Peyer's patch (tissue), 4 donors: ENCODE data around the gene PCBD2. TPM values are rescaled to one million over a fixed set of nuclear protein-coding genes. Genes with fewer than 3 reads are reported as not detected.
"Not testable (repeated sequence)": the region's sequence is repeated elsewhere in the genome, so short reads cannot be mapped to it uniquely, and the experiment has no call there.

ENCODE experiments used
- DNase-seq, 3 donors: peaks; one replicate each; pipeline ENCODE4 v3.0.0-alpha.2; 2017 to 2019
- H3K27ac ChIP-seq, 4 donors: fragments of 200-600 bp; sonication (generic); one replicate each; pipeline ENCODE4 v1.5.1; 2016 to 2019
- H3K27me3 ChIP-seq, 2 donors: fragments of 200-600 bp; sonication (generic); one replicate each; pipeline ENCODE4 v1.5.1; 2019
- H3K36me3 ChIP-seq, 3 donors: fragments of 200-600 bp; sonication (generic); one replicate each; pipeline ENCODE4 v1.5.1; 2016 to 2019
- H3K4me1 ChIP-seq, 4 donors: fragments of 200-600 bp; sonication (generic); one replicate each; pipeline ENCODE4 v1.5.1; 2016 to 2019
- H3K4me3 ChIP-seq, 4 donors: fragments of 200-600 bp; sonication (generic); 1 replicate in 3 of 4; 2 replicates in 1 of 4; pipeline ENCODE4 v1.5.1; 2016 to 2019; ENCODE audit warnings: mild to moderate bottlenecking in 1 of 4
- H3K9me3 ChIP-seq, 4 donors: fragments of 200-600 bp; sonication (generic); one replicate each; pipeline ENCODE4 v1.5.1; 2016 to 2019; ENCODE audit warnings: mild to moderate bottlenecking in 1 of 4
- CTCF ChIP-seq, 6 experiments: fragments of 450-650 bp in 4 of 6; fragments of 200-600 bp in 2 of 6; sonication (generic) in 1 of 6; IDR thresholded peaks; one replicate each; pipeline ENCODE4 v1.5.1; 2017 to 2019; ENCODE audit warnings: antibody characterized with exemption in 6 of 6, mild to moderate bottlenecking in 3 of 6, moderate library complexity in 1 of 6
- POLR2A ChIP-seq, 2 donors: fragments of 450-650 bp; IDR thresholded peaks; one replicate each; pipeline ENCODE4 v1.5.1; 2017; ENCODE audit warnings: antibody characterized with exemption in 2 of 2, mild to moderate bottlenecking in 2 of 2, moderate library complexity in 2 of 2
- total RNA-seq, 4 donors: library from RNA; depleted of rRNA; stranded (reverse); fragments of >200 nt; gene quantifications; one replicate each; pipeline ENCODE4 v1.1.0, GENCODE V29; 2016

Gene PCBD2
- 10 to 100 TPM; 15.5 to 39.6 (median 27.9) TPM for total RNA-seq

- no peaks in the 10 kb centered on the region for H3K9me3 ChIP-seq
Measured at GRCh38 chr5:134904610-134905245, at the start of gene PCBD2. Gene PCBD2, plus strand, starts transcription at chr5:134905131. Its CDS starts 9 bp downstream, at chr5:134905140.

GRCh38 chr5:134856465-134856864, 48.5 kb upstream of the PCBD2 start:
- peaks cover 0 to 70% (median 0%) of the 10 kb centered on the region in 3 donors for H3K36me3 ChIP-seq
- H3K4me1 ChIP-seq, H3K27ac ChIP-seq, H3K27me3 ChIP-seq, H3K4me3 ChIP-seq, DNase-seq, H3K9me3 ChIP-seq: not testable (repeated sequence)

More at GRCh38 chr5:134904610-134905245, at the start of gene PCBD2:
- peak; percentile 65 to 83 for TF ChIP-seq POLR2A (IDR thresholded peaks at IDR 0.05)
- TF ChIP-seq CTCF (IDR thresholded peaks at IDR 0.05) = peak; percentile 74 to 99 (median 96)
- peak within 1 kb of the TSS; percentile 63 to 98 (median 78) for H3K4me3 ChIP-seq
- H3K27me3 ChIP-seq = no peaks in the 10 kb centered on the region
- H3K4me1 ChIP-seq = peaks cover 0 to 4% (median 2%) of the 10 kb centered on the region in 4 donors
- peak within 1 kb of the TSS; percentile 97 to 100 (median 99) for H3K27ac ChIP-seq
- peaks cover 0 to 12% (median 0%) of the 10 kb centered on the region in 3 donors for H3K36me3 ChIP-seq
- DNase-seq = peak; percentile 88 to 96 (median 96)

GRCh38 chr5:134857401-134857800, 47.5 kb upstream of the PCBD2 start:
- DNase-seq = no peak
- TF ChIP-seq POLR2A (IDR thresholded peaks at IDR 0.05) = no peak
- TF ChIP-seq CTCF (IDR thresholded peaks at IDR 0.05) = no peak
- Histone ChIP-seq H3K9me3 (no peaks in the 10 kb centered on the region), H3K36me3 (peaks cover 0 to 60% (median 0%) of the 10 kb centered on the region in 3 donors), H3K4me3 (no peak overlapping the region), H3K4me1 (no peaks in the 10 kb centered on the region), H3K27me3 (no peaks in the 10 kb centered on the region), H3K27ac (no peak overlapping the region)

- Histone ChIP-seq H3K36me3 (peaks cover 0 to 12% (median 0%) of the 10 kb centered on the region in 3 donors), H3K9me3 (no peaks in the 10 kb centered on the region), H3K27me3 (no peaks in the 10 kb centered on the region), H3K4me1 (no peaks in the 10 kb centered on the region), H3K4me3 (no peak overlapping the region), H3K27ac (no peak overlapping the region)
- no peak for DNase-seq
- TF ChIP-seq CTCF (IDR thresholded peaks at IDR 0.05) (no peak), POLR2A (IDR thresholded peaks at IDR 0.05) (no peak)
Measured at GRCh38 chr5:134864707-134865106, 40.2 kb upstream of the PCBD2 start.

- Histone ChIP-seq H3K4me3 (peak overlapping the region in 3 of 4 donors; percentile 84 to 94 (median 87)), H3K27me3 (no peaks in the 10 kb centered on the region), H3K4me1 (peaks cover 0 to 21% (median 7%) of the 10 kb centered on the region in 4 donors), H3K27ac (peak overlapping the region; percentile 87 to 94 (median 92)), H3K36me3 (no peaks in the 10 kb centered on the region), H3K9me3 (no peaks in the 10 kb centered on the region)
- DNase-seq = no peak
- no peak for TF ChIP-seq CTCF (IDR thresholded peaks at IDR 0.05)
- TF ChIP-seq POLR2A (IDR thresholded peaks at IDR 0.05) = no peak
Measured at GRCh38 chr5:134873494-134873893, 31.4 kb upstream of the PCBD2 start.

- DNase-seq = peak; percentile 83 to 93 (median 91)
- Histone ChIP-seq H3K9me3 (no peaks in the 10 kb centered on the region), H3K36me3 (no peaks in the 10 kb centered on the region), H3K4me3 (peak within 1 kb of the TSS; percentile 84 to 94 (median 88)), H3K27me3 (no peaks in the 10 kb centered on the region), H3K4me1 (peaks cover 0 to 23% (median 7%) of the 10 kb centered on the region in 4 donors), H3K27ac (peak within 1 kb of the TSS; percentile 87 to 94 (median 92))
- TF ChIP-seq CTCF (IDR thresholded peaks at IDR 0.05) = no peak
- TF ChIP-seq POLR2A (IDR thresholded peaks at IDR 0.05) = peak; percentile 53 to 60
Measured at GRCh38 chr5:134873987-134874830, 30.7 kb upstream of the PCBD2 start, which contains the start of gene TXNDC15. Gene TXNDC15, plus strand, starts transcription at chr5:134874371. Its CDS starts 57 bp downstream, at chr5:134874428.
